GDM1 (cell line): Measurements from ENCODE around the gene LAS1L.
A peak's percentile ranks its signal among the peaks of the same experiment; 100 is the strongest.
"Not testable (repeated sequence)": the region's sequence is repeated elsewhere in the genome, so short reads cannot be mapped to it uniquely, and the experiment has no call there.

ENCODE experiments used
- DNase-seq: peaks from one replicate; lab custom pipeline; 2025; lab: John Stamatoyannopoulos, UW

Gene LAS1L

DNA sequence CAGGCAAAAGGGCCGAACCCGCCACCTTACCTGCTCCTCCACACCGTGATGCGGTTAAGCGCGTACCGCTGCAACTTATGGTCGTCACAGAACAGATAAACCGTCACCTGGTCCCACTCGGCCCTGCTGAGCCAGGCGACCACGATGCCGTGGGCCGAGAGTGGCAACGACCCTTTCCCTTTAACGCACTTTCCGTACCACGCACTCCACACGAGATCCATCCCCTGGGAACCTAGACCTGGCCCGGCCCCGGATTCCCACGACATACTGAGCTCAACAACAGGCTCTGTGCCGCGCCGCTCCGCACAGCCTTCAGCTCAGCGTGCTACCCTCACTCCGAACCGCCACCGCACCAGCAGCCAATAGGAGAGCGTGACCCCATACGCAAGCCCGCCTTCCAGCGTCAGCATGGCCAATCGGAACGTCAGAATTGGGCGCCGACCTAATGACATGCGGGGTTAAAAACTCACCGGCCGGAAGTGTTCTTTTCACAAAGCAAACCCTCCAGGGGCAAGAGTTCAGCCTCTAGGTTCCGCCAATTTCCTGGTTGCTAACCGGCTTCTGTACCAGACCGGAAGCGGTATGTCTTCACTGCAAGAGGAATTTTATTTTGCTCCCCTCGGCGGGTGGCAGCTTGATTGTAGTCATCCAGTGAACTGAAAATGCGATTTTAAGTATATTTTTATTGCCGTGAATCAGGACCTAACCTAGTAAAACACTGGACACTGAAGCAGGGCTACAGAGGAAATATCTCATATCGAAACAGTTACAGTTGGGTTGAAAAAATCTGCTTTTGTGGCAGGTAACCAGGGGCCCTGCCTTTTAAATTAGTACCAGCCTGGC lies at the start of gene LAS1L:
LAS1L (minus strand) TSS at position 338 of the 843 bp plus-strand sequence; CDS start at position 266, 72 bp downstream.
- DNase-seq = peak; percentile 86

- DNase-seq = no peak
Measured at GRCh38 chrX:65582450-65583082, 48.0 kb upstream of the LAS1L start.

- DNase-seq = peak; percentile 36
Measured at GRCh38 chrX:65581661-65582339, 47.2 kb upstream of the LAS1L start.

- DNase-seq = no peak
Measured at GRCh38 chrX:65578346-65578745, 43.8 kb upstream of the LAS1L start.

- DNase-seq = no peak
Measured at GRCh38 chrX:65576160-65576559, 41.6 kb upstream of the LAS1L start.

DNA sequence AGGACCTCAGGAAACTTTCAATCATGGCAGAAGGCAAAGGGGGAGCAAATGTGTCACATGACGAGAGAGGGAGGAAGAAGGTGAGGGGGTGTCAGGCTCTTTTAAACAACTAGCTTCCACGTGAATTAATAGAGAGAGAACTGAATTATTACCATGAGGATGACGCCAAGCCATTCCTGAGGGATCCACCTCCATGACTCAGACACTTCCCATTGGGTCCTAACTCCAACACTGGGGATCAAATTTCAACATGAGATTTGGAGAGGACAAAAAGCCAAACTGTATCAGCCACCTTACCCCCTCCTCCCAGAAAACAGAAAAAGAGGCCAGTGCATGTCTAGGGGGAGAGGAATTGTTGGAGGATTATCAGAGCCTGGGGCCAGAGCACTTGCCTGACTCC lies 40.4 kb upstream of the LAS1L start:
- DNase-seq = no peak

GRCh38 chrX:65574356-65574755 lies 39.8 kb upstream of the LAS1L start:
- no peak for DNase-seq

- no peak for DNase-seq
Measured at GRCh38 chrX:65572971-65573370, 38.4 kb upstream of the LAS1L start.

GRCh38 chrX:65562850-65563249 lies 28.3 kb upstream of the LAS1L start:
- DNase-seq = not testable (repeated sequence)

GRCh38 chrX:65551489-65552339 lies 17.1 kb upstream of the LAS1L start:
- no peak for DNase-seq

GRCh38 chrX:65551086-65551485 lies 16.5 kb upstream of the LAS1L start:
- DNase-seq = no peak

DNA sequence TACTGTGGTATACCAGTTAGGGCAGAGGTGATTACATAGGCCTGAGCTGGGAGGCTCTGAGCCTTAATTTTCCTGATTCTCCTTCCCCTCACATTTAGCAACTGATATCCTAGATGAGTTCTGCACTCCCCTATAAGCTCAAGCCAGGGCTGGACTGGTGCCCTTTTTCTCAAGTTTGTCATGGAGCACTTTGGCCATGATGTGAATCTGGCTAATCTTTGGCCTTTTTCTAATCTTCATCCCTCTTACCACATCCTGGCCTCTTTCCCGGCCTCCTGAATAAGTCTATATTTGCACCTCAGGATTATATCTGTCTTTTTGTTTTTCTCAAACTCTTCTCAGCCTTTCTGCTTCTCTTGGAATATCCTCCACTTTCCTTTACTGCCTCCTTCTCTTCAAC lies 10.9 kb upstream of the LAS1L start:
- DNase-seq = no peak

GRCh38 chrX:65537229-65537628 lies 2.6 kb upstream of the LAS1L start:
- DNase-seq = no peak

GRCh38 chrX:65536291-65536690 lies 1.7 kb upstream of the LAS1L start:
- DNase-seq = no peak

DNA sequence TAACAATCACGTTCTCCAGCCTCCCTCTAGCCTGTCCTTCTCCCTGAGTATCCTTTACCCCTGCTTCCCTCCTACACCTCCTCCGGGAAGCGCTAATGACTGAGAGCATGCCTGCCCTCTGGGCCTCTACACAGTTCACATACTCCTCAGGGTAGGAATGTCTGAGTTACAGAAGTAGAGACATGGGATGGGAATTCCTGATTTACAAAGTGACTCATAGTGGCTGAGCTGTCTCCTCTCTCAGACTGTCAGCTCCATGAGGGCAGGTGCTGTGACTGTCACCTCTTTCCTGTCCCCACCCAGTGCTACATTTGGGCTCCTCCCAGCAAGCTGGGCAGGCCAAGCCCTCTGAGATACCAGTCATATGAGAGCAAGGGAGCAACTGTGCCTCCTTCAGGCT lies 2.6 kb downstream of the LAS1L start:
- DNase-seq = no peak

DNA sequence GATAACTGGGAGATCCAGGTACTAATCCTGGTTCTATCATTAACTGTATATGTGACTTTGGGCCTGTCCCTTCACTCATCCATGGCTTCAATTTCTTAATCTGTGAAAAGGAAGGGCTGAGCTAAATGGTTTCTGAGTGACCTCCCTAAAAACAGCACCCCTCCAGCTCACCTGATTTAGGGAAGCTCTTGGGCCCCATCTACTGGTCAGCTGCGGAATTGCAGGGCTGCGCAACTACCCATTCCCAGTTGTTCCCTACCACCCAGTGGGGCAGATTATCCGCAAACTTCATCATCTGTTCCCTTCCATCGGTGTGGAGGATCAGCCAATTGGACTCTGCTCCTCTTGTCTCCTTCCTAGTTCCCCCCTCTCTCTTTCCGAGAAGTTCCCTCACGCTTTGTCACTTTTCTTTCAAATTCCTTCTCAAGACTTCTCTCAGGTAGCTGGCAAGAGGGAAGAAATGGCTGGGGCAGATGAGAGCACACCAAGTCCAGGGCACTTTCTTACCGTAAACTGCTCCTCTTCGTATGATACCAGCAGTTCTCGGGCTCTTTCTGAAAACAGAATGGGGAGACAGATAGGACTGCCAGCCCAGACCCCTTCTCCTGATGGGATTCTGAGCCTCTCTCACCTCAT lies 5.8 kb downstream of the LAS1L start:
- peak; percentile 10 for DNase-seq

DNA sequence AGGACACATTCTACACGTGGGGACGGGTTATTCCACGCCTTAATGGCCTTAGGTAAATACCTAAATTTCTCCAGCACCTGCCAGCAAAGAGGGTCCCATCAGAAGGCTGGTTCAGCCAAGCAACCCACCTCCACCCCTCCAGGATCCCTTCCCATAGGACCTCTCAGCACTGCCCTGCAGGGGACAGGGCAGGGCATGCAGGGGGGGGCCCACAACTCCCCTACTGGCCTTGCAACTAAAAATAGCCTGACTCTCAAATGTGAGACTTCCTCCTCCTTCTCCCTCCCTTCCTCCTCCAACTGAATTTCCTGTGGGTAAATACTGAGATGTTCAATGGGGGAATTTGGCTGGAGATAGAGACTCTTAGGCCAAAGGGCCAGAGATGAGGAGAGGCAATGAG lies 6.3 kb downstream of the LAS1L start:
- DNase-seq = no peak

DNA sequence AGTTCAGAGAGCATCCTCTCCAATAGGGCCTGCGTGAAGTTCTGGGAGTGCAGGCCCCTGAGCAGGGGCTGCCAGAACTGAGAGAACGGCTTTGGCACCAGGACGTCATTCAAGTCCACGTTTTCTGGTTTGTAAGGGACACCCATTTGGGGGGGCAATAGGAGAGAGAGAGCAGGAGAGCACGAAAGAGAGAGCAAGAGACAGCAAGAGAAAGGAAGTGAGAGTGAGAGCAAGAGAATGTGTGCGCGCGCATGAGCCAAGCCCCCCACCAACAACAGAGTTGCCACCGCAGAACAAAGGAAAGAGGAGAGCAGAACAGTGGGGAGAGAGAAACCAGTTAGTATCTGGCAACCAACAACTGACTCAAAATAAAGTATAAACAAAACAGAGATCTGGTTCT lies 10.4 kb downstream of the LAS1L start:
- DNase-seq = no peak

- no peak for DNase-seq
Measured at GRCh38 chrX:65522739-65523372, 11.7 kb downstream of the LAS1L start.

GRCh38 chrX:65519530-65519929 lies 15.1 kb downstream of the LAS1L start:
- not testable (repeated sequence) for DNase-seq

GRCh38 chrX:65518980-65519379 lies 15.6 kb downstream of the LAS1L start:
- DNase-seq = not testable (repeated sequence)
